A673 (cell line): ENCODE data around the gene HDAC4. TPM values are rescaled to one million over a fixed set of nuclear protein-coding genes. Genes with fewer than 3 reads are reported as not detected.

Experiments used
- BruUV-seq: library from RNA; stranded (reverse); fragments of 400-500 nt; replicated peaks from 2 replicates; lab custom pipeline; 2021; lab: Mats Ljungman, UMichigan
- CTCF ChIA-PET: fragments of 300-600 bp; sonication (Branson Sonifier 250); formaldehyde crosslinking; loops from one replicate; lab custom pipeline; 2022; ENCODE audit warnings: antibody characterized with exemption; lab: Charles Lee
- POLR2A ChIA-PET: fragments of 300-600 bp; sonication (Branson Sonifier 250); formaldehyde crosslinking; loops from one replicate; lab custom pipeline; 2022; ENCODE audit warnings: antibody characterized with exemption; ENCODE audit not compliant: low non-redundant PET; lab: Charles Lee
- DNase-seq: peaks from one replicate; pipeline ENCODE4 v3.0.0-alpha.2; 2015; ENCODE audit warnings: low spot score
- H3K27ac ChIP-seq: fragments of 200-600 bp; sonication (generic); 2 replicates; pipeline ENCODE4 v1.5.1; 2016; ENCODE audit warnings: mixed run types, low read depth, mild to moderate bottlenecking, mixed read lengths, antibody characterized with exemption, low read length; ENCODE audit not compliant: poor library complexity, severe bottlenecking
- H3K27me3 ChIP-seq: fragments of 200-600 bp; sonication (generic); replicated peaks from 2 replicates; pipeline ENCODE4 v1.6.1; 2017; ENCODE audit warnings: mixed run types, low read depth, mild to moderate bottlenecking, mixed read lengths, antibody characterized with exemption, low read length; ENCODE audit not compliant: insufficient read depth, poor library complexity
- H3K36me3 ChIP-seq: fragments of 200-600 bp; sonication (generic); 2 replicates; pipeline ENCODE4 v1.6.1; 2016; ENCODE audit warnings: mixed run types, mild to moderate bottlenecking, mixed read lengths, antibody characterized with exemption, low read length; ENCODE audit not compliant: insufficient read depth, poor library complexity, severe bottlenecking
- H3K4me1 ChIP-seq: fragments of 200-600 bp; sonication (generic); 2 replicates; pipeline ENCODE4 v1.6.1; 2017; ENCODE audit warnings: mixed run types, mild to moderate bottlenecking, mixed read lengths, antibody characterized with exemption, low read length; ENCODE audit not compliant: insufficient read depth, poor library complexity, severe bottlenecking
- H3K4me3 ChIP-seq: fragments of 200-600 bp; sonication (generic); 2 replicates; pipeline ENCODE4 v1.5.1; 2016; ENCODE audit warnings: low read depth, mixed run types, mild to moderate bottlenecking, mixed read lengths, low read length; ENCODE audit not compliant: poor library complexity, severe bottlenecking
- H3K9me3 ChIP-seq: fragments of 200-600 bp; sonication (generic); 2 replicates; pipeline ENCODE4 v1.6.1; 2016; ENCODE audit warnings: mixed run types, low read depth, mild to moderate bottlenecking, mixed read lengths, antibody characterized with exemption, low read length; ENCODE audit not compliant: poor library complexity, severe bottlenecking
- CTCF ChIP-seq: fragments of 300-800, 200-600 bp; sonication (generic); conservative IDR thresholded peaks from 2 replicates; pipeline ENCODE4 v1.5.1; 2017; ENCODE audit warnings: low read depth, mild to moderate bottlenecking, antibody characterized with exemption, low read length, moderate library complexity, mixed read lengths
- EZH2 ChIP-seq: fragments of 200-600 bp; sonication (generic); IDR thresholded peaks from 2 replicates; pipeline ENCODE4 v1.6.1; 2017; ENCODE audit warnings: borderline replicate concordance, low read depth, mild to moderate bottlenecking, mixed read lengths, antibody characterized with exemption, low read length; ENCODE audit not compliant: poor library complexity, severe bottlenecking
- intact Hi-C: fragments of 100-400 bp; cut with micrococcal nuclease; formaldehyde crosslinking; loops from one replicate; pipeline ENCODE4 v1.10.0; 2022; ENCODE audit not compliant: unreplicated experiment
- total RNA-seq: library from RNA; stranded (reverse); gene quantifications from 2 replicates; pipeline ENCODE4 v1.2.3, GENCODE V29; 2021

The HDAC4 gene
- total RNA-seq, 1 experiment from 2014 or later: 40.0 TPM

GRCh38 chr2:239075918-239076758 is 324.7 kb downstream of the HDAC4 start:
- Histone ChIP-seq H3K9me3 (no peaks in the 10 kb centered on the region), H3K36me3 (no peaks in the 10 kb centered on the region), H3K4me1 (no peaks in the 10 kb centered on the region), H3K4me3 (no peak overlapping the region), H3K27me3 (no peaks in the 10 kb centered on the region), H3K27ac (no peak overlapping the region)
- no peak for TF ChIP-seq CTCF
- no peak for TF ChIP-seq EZH2
- intact Hi-C loops: no loop called here
- BruUV-seq: no TSS peak
- CTCF ChIA-PET: no interaction called here
- POLR2A ChIA-PET: no interaction called here
- no peak for DNase-seq

DNA sequence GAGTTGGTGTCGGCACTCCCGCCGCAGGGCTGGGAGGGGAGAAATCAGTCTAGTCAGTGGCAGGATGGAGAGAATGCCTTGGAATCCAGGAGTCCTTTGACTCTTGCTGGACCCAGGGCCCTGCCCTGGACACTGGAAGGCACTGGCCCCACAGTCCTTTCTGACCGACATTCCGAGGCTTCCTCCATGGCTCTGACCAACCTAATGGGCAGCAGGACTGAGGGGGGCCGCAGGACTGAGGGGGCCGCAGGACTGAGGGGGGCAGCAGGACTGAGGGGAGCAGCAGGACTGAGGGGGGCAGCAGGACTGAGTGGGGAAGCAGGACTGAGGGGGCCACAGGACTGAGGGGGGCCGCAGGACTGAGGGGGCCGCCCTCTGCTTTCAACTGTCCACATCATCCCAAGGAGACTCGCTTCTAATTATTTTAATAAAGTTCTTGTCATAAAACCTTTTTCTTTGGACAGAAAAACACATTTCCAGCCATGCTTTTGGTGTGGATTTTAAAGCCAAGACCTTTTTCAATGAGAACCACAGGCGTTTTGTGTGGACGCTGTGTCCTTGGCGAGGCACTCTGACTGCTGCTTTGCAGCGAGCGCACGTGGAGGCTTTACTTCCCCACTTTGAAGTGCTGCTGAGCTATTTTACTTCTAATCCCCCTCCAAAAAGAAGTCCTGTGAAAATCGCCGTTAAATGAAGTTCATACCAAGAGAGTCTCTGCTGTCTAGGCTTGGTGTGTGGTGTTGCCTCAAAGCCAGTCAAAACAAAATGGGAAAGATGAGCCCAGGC is 326.9 kb downstream of the HDAC4 start:
- intact Hi-C loops: no loop called here
- TF ChIP-seq CTCF (no peak), EZH2 (no peak)
- ChIA-PET POLR2A (no interaction called here), CTCF (no interaction called here)
- no peaks in the 10 kb centered on the region for H3K36me3 ChIP-seq
- H3K4me3 ChIP-seq: no peak overlapping the region
- no peak for DNase-seq
- no peaks in the 10 kb centered on the region for H3K27me3 ChIP-seq
- no TSS peak for BruUV-seq
- no peaks in the 10 kb centered on the region for H3K9me3 ChIP-seq
- no peaks in the 10 kb centered on the region for H3K4me1 ChIP-seq
- no peak overlapping the region for H3K27ac ChIP-seq

DNA sequence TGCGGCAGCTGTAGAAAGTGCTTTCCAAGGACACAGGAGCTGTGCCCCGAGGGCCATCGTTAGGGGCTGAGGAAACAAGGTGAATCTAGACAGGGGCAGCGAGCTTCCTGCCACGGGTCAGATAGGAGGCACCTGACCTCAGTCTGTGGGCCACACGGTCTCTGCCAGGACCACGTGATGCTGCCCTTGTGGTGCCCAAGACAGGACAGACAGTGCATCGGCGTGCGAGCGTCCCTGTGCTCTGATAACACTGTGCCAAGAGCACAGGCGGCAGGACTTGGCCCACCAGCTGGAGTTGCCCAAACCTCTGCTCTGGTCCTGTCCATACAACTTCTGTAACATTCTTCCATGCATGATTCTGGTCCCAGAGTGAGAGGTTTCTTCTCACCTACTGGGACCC is 327.6 kb downstream of the HDAC4 start:
- no TSS peak for BruUV-seq
- no peaks in the 10 kb centered on the region for H3K9me3 ChIP-seq
- no peaks in the 10 kb centered on the region for H3K27me3 ChIP-seq
- H3K36me3 ChIP-seq: no peaks in the 10 kb centered on the region
- no peak overlapping the region for H3K27ac ChIP-seq
- no peak for DNase-seq
- ChIA-PET POLR2A (no interaction called here), CTCF (no interaction called here)
- no peak overlapping the region for H3K4me3 ChIP-seq
- H3K4me1 ChIP-seq: no peaks in the 10 kb centered on the region
- TF ChIP-seq CTCF (no peak), EZH2 (no peak)
- intact Hi-C loops: no loop called here
